Activated effector memory CD4-positive, alpha-beta T cell treated with Interleukin-2 at 50 U/mL for 16 hours (primary cell): Measurements from ENCODE around the gene PRKG2.

Experiments
- DNase-seq: peaks from one replicate; pipeline ENCODE4 v3.0.0-alpha.2; 2020

Gene PRKG2

DNA sequence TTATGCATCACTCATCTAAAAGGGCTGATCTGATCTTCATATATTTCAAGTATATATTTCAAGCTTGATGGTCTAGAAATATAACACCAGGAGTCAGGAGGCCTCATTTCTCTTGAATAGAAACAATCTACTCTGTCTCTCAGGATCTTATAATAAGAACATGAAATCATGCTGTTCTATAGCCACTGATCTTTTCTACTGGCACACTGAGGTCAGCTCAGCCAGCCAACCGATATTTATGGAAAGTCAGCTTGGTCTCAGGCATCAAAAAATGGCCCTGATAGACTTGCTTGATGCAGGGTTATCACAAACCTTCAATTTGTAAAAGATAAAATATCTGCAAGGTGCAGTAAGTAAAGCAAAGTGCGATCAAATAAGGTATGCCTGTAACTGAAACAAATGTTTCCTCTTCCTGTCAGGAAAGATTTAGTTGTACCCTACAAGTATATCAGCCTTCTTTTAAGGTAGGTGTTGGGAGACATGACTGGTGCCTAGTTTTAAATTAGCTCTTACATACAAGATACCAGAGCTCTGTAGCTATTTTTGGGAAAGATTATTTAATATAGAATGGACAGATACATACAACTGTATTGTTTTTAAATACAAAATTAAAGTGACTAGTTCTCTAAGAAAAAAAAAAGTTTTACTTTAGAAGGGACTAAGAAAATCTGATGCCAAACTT lies 121.2 kb downstream of the PRKG2 start:
- no peak for DNase-seq

DNA sequence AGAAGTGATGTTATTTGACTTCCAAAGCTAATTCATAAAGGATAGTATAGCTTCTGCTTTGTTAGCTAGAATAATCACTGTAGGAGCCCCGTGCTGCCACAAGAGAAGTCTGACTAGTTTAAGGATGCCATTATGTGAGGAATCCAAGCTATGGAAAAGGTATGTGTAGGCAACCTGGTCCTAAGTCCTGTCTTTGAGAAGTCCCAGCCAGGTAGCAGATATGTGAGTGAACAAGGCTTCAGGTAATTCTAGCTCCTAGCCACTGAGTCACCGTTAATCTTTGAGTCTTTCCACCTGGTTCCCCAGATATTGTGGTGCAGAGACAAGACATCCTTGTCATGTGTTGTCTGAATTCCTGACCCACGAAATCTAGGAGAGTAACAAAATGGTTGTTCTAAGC lies 129.0 kb downstream of the PRKG2 start:
- no peak for DNase-seq

DNA sequence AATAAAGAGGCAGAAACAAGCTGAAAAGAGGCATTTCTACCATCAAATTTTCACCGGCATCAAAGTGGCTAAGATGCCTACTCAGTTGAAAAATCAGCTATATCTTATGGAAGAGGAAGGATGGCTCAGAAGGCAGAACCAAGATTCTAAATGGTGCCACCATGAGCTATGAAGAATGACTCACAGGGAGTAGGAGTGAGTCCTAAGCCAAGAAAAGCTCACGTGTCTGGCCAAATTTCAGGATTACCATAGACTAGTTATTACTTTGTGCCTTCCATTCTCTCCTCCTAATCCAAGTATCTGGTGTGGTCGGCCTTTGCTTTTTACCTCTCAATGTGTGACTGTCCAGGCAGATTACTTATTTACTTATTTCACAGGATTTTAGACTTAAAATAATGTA lies 129.7 kb downstream of the PRKG2 start:
- no peak for DNase-seq

DNA sequence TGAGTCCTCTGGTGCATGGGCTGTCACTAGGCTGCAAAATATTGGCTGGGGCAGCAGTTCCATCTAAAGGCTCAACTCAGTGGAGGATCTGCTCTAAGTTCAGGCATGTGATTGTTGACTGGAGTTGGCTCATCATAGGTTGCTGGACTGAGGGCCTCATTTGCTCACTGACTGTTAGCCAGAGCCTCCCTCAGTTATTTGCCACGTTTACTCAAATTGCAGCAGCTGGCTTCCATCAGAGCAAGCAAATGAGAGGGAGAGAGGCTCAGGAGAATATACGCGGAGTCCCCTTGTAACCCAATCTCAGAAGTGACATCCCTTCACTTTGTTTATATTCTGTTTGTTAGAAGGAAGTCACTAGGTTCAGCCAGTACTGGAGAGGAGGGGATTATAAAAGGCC lies 130.4 kb downstream of the PRKG2 start:
- no peak for DNase-seq

DNA sequence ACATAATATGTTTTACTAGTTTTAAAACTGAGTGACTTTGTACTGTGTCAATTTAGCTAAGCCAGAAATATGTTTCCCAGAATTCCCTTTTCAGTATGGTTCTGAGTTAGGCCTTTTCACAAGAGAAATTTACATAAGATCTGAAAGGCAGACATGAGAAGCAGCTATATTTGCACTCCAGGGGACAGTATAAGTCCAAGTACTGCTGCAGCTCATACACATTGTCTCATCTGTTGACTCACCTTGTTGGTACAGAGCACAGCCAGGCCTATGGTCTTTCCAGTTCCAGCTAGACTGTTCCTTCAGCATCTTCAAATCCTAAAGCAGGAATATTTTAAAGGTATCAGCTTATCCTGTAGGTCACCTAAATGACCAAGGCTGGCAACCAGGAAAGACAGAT lies 131.0 kb downstream of the PRKG2 start:
- DNase-seq = no peak

DNA sequence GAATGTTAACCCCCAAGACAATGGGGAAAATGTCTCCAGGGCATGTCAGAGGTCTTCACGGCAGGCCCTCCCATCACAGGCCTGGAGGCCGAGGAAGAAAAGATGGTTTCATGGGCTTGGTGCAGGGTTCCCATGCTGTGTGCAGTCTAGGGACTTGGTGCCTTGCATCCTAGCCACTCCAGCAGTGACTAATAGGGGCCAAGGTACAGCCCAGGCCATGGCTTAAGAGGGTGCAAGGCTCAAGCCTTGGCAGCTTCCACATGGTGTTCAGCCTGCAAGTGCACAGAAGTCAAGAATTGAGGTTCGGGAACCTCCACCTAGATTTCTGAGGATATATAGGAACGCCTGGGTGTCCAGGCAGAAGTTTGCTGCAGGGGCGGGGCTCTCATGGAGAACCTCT lies 133.9 kb downstream of the PRKG2 start:
- no peak for DNase-seq

DNA sequence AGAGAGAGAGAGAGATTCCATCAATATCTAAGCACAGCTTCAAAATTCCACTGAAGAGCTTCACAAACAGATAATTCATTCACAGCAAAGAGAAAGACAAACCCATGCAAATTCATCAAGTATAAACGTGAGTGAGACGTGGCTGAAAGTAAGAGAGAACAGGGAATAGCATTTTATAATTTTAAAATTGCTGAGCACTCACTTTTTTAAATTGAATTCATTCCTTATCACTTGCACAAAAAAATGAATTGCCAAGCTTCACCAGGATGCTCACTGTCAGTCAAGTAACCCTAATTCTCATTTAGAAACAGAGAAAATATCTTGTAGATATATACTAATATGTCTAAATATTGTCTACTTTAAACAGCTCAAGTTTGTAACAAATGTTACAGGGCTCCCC lies 144.0 kb downstream of the PRKG2 start:
- DNase-seq = no peak

DNA sequence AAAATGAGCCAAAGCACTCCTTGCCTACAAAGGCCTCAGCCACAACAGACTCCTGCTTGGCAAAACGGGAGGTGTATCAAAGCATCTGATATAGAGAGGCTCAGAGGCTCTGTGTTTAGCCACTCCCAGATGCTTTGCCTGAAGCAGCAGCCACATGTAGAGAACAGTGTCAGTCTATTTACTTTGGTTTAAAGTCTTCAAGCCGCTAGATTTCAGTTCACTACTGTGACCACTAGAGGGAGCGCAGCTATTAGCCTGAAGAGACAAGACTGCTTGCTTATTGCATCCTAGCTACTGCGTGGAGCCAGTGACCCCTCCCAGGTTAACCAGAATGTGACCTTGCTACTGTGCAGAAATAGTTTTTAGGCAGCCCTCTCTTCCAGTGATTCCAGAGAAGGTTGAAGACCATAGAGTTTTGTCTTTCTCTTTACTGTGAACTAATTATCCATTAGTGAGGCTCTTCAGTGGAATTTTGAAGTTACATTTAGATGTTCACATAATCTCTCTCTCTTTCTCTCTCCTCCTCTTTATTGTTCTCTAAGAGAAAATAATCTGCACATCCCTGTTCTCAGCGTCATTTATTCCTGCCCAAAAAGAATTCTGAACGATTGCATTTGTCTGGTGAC lies 145.2 kb downstream of the PRKG2 start:
- DNase-seq = peak; percentile 10

DNA sequence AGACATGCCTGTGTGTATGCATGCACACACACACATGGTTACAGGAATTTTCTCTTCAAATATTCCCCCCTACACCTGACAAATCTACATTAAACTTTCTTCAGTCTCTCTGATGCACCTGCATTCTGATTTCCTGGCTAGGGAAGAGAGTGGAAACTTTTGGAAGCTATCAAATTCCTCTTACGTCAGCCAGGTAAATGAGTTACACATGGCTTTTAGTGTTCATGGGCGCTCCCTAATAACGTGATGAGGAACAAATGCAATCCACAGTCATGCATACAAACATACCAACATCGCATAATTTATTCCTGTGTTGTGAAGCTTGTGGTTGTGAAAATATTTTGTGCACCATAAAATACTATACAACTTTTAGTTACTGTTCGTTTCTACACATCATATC lies 149.6 kb downstream of the PRKG2 start:
- DNase-seq = no peak

DNA sequence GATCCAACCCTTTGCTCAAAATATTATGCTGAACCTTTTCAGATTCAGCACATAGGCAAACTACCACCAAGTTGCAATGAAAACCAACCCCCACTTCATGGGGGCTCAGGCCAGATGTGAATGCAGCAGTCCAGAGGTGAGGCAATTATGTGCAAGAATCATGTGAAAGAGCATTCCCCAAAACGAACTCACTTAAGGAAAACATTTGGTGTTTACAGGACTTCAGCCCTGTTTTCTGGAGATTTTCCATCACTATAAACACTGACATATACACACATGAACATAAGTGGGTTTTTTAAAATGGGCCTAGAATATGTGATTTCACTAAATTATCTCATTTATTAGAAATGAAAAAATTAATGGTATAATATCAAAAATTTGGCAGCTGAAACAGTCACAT lies 153.0 kb downstream of the PRKG2 start:
- DNase-seq = no peak

DNA sequence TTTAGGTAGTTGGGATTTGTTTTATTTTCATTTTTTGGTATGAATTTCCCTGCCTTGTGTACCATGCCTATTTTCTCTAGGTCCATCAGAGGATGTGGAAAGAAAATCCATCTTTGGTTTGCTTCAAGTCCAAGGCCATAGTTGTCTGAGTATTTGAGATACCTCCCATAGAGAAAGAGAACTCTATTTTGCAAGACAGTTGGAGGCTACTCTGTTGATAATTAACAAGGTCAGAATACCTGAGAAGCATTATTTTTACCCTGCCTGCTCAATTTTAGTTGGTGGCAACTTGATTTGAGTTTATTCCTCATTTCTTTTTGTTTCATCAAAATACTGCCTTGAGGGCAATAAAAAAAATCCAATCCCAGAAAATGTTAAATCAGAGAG lies 153.7 kb downstream of the PRKG2 start:
- no peak for DNase-seq

DNA sequence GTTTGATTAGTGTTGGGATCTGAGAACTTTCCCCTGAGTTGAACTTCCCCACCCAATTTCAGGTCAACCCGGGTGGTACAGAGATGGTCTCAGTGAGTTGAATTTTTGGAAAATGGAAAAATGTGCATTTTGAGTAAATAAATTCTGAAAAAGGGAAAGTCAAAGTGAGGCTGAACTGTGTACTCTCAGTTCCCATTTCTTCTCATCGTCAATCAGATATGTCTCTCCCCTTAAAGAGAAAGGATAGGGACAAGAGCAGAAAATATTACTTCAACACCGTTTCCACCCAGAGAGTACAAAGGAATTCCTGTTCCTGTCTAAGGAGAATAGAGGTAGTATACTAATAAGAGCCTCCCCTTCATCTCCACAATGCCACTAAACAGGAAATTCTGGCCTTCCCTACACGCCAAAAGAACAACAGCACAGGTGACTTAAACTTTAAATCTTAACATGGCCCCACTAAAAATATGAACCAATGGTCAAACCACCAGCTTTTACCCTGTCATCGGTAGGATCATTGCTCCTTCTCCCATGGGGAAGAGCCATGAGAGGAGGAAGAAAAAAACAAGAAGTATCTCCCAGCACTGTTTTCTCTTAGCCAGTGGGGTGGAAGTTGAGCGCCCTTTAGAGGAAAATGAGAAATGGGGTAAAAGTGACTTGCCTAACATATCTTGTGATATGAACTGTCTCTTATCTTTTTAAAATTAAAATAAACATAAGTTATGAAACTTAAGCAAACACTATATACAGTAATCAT lies 154.3 kb downstream of the PRKG2 start:
- DNase-seq = no peak

DNA sequence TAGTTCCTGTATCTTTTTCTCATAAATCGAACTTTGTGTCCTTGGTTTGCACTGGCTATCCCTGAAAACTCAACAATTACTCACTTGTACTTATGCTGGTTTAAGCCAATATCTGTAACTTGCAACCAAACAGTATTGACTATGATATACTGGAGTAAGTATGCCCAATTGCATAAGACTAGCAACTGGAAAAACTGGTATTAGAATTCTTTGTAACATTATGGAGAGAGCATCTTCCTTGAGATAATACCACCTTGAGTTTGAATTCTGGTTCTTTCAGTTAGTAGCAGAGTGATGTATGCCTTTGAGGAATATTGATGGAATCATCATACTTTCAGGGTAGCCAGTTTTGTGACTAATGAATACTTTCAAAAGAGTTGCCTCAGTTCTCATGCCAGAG lies 156.4 kb downstream of the PRKG2 start:
- no peak for DNase-seq

DNA sequence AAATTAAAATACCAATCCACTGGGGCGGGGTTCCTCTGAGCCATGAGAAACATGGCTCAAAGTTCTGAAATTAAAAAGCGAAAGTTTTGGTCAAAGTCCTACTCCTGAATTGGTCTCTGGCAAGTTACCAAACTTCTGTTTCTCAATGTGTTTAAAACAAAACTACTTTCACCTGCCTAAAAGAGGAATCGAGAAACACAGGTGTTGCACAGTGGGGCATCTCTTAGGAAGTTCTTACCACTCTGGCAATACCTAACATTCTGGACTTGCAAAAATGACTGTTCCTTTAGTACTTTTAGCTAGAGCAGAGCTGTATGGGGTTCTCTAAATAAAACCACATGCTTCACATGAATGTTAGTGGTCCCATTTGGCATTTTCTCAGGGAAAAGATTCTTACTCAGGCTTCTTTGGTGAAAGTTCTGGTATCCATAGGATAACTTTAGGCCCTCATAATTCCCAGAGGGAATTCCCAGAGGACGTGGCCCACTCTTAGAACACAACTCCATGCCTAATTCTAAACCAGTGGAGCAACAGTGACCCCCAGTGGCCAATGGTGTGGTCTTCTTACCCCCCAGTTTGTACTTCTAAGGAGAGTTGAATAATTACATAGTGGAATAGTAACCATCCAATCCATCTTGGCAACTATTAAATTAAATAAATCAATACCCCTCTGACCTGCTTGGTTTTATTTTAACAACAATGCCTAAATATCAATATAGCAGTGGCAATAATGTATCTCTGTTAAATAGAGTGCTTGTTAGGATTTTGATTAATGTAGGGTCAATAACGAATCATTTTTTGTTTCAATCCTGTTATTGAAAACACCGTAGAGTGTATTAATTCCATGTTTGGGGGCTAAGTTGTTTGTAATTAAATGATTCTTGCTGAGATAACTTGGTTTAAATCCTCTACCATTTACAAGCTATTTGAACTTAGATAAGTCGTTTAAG lies 162.6 kb downstream of the PRKG2 start:
- no peak for DNase-seq

DNA sequence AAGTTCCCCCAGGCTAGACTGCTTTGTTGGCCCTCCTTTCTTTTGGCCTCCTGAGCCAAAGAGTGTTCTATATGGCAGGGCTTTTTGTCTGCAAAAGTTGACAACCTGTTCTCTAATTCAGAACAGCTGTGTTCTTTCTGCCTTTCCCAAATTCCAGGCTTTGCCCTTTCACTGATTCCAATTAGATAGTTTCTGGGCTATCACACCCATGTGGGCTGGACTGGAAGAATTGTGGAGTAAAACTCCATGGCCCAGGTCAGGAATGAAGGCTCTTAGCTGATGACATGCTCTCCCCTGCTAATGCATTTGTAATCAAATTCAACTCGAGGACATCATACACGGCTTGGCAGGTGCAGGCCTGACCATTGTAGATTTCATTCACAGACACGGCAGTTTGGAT lies 165.1 kb downstream of the PRKG2 start:
- DNase-seq = no peak

DNA sequence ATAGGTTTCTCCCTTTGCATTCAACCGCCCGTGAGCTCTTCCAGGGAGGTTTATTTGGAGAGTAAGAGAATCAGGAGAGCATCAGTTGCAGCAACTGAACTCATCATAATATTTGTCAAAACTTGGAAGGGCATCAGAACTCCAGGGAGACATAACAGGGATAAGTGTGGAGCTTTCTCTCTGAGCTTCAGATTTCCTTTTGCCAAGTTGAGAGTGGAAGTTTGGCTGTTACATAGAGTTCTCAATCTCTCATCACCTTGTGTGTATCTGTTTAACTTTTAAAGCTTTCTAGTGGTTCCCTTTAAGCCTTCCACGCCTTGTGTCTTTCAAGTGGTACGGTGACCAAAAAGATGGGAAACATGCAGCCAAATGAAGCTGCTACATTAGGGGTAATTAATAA lies 165.7 kb downstream of the PRKG2 start:
- no peak for DNase-seq

DNA sequence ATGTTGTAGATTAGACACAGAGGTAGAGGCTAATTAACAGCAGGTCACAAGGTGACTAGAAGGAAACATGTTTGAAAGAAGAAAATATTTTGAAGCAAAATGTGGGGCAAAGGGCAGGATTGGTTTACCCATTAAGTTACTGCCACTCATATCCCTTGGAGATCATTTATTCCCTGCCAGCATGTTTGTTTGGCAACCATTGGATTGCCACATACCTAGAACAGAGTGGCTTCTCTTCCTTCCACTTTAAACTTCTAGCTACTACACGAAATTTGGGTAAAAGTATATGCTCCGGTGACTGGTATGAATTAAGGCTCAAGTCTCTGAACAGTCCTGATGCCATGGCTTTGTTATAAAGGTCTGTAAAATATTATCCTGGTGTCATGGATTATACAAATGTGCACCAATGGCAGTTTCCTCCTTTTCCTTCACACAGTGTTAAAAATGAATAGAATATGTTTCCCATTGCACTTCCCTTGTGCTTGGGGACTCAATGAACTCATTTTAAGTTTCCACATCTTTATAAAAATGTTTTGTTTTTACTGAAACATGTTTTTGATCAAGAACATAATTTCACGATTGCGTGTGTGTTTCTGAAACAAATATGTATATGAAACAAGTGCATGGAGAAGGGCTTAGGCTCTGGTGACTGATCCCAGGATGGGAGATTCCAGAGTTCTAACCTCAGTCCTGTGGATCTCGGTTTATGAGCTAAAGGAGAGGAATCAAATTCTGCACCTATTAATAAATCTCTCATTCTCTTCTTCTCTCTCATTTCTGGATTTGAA lies 172.2 kb downstream of the PRKG2 start:
- DNase-seq = no peak

DNA sequence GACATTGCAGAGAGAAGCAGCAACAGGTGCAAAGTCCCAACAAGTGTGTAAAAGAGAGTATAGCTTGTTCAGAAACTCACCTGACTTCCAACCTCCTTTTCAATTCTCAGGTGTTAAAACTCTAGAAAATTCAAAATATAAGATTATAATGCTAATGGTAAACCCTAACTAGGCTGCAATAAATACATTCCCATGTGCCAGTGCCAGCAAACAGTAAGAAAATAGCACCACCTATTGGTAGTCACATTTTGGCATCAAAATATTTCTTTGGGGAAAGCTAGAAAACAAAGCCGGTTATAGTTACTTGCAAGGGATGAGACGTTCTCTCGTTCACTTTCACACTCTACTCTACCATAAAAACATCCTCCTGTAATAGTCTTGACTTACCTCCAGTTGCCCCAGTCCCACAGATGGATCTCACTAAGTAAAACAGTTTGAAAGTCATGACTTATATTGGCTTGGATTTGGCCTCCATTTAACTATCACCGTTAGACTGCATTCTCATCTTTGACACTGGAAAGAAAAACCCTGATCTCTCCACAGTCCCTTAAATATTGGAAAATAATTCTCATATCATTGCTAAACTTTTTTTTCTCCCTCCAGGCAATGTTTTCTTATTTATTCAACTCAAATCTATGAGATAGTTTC lies 174.9 kb downstream of the PRKG2 start:
- DNase-seq = no peak

DNA sequence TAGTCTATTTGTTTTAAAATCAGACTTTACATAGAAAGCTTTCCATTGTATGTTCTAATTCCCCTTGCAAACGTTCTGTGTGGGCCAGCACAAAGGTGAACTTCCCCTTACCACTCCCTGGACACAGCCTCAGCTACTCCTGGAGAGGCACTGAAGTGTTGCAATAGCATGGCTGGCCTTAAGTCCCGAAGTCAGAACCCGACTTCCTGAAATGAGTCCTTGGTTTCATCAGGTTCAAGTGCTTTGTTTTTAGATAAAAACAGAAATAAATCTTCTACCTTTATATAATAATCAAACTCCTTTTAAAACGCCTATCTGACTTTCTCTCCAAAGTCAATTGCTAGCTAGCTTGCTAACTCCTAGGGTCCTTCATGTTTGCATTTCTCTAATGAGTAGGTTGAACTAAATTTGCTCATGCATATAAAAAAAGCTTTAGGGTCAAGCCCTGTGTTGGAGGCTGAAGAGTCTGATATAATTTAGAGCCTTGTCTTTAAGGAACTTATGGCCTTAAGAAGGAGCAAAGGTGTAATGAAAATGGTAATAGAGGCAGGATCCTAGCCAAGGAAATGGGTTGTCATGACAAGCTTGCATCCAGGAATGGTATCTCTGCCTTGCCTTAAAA lies 175.6 kb downstream of the PRKG2 start:
- DNase-seq = no peak

DNA sequence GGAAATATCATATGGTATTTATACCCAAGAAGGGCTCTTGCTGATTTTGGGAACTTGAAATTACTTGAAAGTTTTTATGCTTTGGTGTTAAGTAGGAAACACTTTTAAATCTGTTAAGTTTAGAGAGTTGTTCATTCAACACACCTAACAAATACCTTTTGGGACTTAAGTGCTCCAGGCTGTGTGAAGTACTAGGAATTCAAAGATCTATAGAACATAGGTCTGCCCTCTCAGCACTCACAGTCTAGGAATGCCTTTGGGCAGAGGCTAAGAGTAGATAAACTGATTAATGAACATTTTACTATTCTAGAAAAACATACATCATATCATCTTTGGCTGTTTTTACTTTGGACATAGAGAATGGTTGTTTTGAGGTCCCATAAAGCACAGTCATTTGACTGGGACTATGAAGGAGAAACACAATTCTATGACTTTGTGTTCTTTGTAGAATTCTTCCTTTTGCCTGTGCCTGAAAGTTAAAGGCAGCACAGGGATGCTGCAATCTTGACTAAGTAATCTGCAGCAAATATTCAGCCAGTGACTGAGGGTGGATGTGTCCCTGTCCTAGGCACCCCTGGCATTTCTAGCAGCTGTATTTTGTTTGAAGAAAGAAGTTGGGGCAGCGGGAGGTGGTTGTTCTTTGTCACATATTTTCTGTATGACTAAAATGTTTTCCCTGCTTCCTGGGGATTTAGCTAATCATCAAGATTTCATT lies 176.2 kb downstream of the PRKG2 start:
- no peak for DNase-seq
